ELR (cell line): Measurements from ENCODE around the gene AFG3L2.

Source experiments
- DNase-seq: peaks from one replicate; pipeline ENCODE4 v3.0.0-alpha.2; 2015; ENCODE audit warnings: low read depth

The AFG3L2 gene

DNA sequence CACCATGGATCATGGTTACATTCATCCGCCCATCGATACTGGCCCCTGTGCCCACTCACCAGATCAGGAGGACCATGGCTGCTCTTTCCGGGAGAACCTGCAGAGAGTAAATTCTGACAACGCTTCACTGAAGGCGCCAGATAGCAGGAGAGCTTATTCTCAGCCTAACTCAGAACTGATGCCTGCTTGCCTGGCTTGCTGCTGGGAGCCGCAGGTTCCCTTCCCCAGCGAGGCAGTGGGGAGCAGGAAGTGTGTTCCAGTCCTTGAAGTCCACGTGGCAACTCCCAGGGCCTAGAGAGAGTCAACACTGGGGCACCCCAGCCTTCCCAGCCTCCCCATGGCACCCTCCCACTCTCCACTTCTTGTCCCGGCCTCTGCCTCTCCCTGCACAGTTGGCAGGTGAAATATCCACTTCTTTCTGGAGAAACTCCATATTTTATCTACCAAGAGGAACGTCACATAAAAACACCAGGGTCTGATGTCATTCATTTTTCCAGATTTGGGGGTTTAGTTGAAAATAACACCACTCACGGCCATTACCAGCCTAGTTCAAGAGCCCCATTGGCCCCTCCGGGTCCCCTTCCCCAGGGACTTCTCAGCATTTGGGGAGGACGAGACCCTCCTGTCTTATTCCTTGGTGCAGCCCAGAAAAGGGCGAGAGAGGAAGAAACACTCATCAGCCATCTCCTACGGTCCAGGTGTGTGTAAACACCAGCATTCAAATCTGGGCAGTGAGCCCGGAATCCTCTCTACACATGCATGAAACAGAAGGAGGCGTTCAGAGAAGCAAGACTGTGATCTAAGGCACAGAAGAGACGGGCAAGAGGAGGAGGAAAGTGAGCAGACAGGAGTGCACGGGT, 72.4 kb downstream of the AFG3L2 start:
- DNase-seq: no peak

DNA sequence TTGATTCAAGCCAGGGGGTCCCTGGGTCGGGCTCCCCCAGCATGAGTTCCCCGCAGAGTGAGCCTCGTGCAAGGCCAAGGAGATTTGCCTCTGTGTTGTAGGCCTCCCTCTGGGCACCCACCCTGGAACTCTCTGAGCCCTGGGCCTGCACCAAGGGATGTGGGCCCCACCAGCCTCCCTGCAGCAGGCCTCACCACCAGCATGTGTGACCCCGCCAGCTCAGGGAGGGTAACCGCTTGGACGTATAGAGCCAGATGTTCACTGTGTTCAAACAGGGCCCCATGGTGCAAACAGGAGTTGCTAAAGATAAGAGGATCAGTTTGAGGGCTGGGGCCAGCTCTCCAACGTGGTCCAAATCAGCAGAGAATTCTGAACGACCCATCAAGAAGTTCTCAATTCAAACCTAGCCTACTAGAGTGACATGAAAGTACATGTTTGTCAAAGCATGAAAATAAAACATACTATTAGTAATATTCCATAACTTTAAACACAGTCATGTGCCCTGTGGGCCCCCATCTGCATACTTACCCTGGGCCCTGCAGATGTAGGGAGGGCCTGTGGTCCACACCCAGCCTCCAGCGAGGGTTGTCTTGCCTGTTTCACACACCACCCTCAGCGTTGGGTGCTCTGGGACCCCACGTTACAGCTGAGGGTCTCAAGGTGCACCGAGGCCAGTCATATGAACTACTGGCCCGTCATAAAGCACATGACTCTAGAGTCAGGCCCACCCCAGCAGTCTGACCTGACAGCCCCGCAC, 74.5 kb downstream of the AFG3L2 start:
- DNase-seq: no peak

DNA sequence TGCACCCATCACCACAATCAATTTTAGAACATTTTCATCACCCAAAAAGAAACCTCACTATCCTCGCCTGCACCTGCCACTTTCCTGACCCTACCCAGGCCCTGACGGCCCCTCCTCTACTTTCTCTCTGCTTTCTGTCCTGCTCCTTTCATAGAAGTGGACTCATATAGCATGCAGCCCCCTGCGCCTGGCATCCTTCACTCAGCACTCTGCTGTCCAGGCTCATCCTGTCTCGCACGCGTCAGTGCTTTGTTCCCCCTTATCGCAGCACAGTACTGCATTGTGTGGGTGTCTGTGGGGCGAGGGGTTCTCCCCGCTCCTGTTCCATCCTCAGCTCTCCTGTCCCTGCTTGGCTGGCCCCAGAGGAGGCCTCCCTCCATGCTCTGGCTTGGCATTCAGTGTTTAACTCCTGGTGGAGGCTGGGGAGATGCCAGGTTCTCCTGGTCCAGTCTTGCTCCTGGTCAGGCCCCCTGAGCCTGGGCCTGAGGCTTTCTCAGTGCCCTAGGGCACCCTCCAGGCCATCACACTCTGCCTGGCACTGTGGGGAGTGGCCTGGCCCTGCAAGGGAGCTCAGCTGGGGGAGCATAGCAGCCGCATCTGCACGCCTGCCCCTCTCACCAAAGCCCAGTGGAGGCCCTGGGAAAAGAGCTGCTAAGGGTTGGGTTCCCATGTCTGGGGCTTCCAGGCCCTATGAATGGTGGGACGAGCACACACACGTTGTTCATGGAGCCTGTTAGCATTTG, 75.6 kb downstream of the AFG3L2 start:
- no peak for DNase-seq

DNA sequence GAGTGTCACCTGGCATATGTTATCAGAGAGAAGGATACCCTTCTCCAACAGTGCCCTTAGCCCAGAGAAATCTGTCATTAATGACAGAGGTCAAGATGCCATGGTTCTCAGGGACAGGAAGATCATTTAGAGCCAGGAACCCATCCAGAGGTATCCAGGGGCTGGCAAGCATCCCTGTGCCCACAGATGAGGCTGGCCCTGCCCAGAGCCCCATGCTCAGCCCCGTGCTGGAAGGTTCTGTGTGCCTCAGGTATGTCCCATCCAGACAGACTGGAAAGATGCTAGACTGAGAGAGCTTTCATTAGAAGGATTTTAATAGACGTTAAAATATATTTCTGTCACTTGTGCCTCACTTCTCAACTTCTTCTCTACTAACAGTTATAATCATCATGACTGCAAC, 77.2 kb downstream of the AFG3L2 start:
- no peak for DNase-seq

DNA sequence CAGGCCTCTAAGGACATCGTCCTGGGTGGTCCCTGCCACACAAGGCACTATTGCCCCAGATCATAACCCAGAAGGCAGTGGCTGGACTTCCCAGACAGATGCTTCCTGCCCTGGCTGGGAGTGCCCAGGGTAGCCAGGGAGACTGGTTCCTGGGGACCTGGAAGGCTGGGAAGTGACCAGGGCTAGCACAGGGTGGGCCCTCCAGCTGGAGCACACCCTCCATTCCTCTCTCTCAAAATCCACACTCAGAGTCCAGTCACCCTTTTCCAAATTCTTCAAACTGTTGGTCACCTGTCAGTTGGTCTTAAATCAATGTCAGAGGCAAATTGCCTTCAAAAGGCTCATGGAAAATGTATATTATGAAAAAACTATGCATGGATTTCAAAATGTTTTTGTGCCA, 80.6 kb downstream of the AFG3L2 start:
- peak; percentile 74 for DNase-seq

DNA sequence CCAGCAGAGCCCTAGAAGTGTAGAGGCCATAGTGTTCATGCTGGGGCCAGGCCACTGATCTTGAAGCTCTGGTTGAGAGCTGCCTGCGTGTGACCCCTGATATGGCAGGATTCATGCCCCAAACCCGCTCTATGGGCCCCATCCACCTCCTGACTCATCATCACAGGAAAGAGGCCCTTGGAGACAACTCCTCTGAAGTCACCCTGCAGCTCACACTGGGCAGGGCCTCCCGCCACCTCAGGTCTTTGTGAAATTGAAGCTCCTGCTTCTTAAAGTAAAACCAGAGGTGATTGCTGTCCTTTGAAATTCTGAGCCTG, 81.0 kb downstream of the AFG3L2 start:
- DNase-seq: peak; percentile 96

DNA sequence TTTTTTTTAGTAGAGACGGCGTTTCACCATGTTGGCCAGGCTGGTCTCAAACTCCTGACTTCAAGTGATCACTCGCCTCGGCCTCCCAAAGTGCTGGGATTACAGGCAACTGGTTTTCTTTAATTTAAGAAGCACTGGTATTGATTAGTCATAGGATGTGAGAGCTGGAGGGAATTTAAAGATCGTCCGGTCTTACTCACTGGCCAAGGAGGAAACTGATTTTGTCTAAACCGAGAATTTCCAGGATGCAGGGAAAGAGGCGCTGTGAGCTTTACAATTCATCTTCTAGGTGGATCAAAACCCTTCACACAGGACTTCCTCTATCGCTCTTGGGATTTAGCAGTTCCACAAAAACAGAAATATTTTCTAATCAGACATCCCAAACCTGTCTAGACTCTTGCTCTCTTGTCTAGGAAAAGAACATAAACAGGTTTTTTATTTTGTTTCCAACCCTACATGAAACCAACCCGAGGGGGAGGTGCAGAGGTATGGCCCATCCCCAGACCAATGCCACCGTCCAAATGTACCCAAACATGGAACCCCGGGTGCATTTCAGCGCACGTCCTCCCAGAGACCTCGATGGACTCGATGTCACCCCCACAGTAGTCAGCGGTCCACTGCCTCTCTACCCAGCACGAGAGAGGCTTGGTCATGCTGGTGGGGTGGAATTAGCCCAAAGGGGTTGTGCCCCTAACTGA, 81.5 kb downstream of the AFG3L2 start:
- DNase-seq: peak; percentile 97

DNA sequence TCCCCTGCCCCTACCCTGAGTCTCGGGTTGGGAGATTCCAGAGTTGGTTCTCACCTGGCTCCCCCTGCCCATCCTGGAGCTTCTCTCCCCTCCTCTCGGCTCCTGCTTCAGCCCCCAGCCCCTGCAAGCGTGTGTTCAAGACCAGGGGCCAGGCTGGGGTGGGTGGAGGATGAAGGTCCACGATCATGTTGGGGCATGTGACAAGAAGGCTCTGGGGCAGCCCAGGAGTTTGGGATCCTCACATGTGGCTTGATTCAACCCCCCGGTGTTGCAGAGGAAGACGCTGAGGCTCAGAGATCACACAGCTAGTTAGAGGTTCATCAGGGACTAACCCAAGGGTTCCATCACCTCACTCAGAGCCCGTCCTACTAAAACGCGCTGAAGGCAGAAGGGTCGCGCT, 83.2 kb downstream of the AFG3L2 start:
- no peak for DNase-seq

DNA sequence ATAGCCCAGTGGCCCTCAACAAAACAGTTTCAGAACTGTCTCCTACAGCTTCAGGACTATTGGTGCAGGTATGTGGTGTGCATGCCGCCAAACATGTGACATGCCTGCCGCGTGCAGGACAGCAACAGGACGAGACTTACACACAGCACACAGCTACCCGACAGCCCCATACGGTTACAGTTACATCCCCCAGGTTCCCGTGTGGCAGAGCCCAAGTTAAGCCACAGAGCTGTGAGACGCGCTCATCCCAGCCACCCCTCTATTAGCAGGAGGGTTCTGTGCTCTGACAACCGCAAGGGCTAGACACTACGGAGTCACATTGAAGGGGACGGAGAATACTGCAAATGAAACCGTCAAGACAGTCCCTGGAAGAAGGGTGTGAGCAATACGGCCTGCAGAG, 85.3 kb downstream of the AFG3L2 start:
- DNase-seq: no peak

DNA sequence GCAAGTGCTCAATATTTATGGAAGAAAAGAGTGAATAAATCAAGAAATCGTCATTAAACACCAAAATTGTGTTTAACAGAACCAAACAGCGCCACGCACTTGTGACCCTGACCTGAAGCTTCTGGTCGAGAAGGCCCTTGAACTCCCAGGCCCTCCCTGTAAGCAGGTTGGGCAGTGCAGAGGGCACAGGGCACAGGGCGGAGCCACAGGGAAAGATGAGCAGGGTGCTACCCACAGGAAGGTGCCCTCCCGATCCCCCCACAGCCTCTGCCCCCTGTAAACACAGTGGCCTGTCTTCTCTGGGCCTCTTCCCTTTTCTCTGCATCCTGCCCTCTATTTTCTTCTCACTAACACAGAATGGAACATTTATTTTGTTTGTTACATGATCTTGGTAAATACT, 85.9 kb downstream of the AFG3L2 start:
- no peak for DNase-seq

DNA sequence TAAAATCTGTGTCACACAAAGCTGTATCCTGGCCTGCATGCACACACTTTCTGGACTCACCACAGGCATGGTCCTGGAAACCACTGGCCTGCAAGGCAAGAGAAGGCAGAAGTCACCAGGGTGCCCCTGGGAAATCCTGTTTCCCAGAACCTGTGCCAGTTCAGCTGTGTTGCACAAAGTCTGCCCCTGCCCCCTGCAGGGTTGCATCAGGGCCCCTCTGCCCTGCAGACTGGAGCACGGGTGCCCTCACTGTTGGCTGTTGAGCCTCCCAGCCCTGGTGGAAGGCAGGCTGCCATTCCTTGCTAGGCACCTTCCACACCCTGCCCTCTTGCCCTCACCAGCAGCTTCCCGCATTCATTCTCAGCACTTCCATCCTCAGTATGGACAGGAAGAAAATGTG, 86.9 kb downstream of the AFG3L2 start:
- DNase-seq: no peak

DNA sequence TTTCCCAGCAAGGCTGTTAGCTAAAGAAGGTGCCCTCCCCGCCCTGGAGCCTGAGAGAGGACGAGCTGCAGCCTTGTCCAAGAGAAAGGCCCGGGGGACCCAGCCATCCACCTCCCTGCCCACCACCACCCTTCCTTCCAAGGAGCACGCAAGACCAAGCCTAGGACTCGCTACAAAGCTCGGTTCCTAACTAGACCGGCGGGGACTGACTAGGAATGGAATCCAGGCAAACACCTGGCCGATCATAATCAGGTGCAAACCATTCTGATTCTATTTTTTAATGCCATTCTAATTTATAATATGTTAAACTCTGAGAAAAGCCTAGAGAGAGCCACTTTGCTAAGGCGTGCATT, 88.6 kb downstream of the AFG3L2 start:
- no peak for DNase-seq

DNA sequence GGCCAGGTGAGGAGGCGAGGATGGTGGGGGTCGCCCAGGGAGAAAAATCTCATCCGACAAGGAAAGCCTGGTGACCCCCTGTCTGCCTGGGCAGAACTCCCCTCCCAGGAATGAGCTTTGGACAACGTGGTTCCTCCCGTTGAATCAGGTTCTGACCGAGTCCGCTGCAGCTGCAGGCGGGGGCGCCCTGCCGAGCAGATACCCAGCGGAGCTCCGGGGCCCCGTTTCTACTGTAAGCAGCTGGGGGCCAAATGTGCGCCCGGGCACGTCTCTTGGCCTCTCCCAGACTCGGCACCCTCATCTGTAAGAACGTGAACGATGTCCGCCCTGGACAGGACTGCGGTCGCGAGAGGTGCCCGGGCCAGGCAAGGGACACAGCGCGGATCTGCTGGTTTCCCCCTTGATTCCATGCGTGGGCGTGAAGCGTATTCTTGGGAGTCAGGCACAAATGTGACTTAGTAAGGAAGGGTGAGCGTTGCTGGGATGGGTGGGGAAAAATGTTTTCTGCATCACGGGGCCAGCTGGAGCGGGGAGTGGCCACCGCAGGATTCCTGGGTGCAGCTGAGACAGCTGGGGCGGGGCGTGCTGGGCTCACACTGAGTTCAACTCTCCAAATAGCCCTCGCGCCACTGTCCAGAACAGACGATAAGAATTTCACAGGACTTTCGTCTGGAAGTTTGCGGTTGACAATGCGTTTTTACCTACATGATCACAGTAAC, 89.2 kb downstream of the AFG3L2 start:
- peak; percentile 98 for DNase-seq

DNA sequence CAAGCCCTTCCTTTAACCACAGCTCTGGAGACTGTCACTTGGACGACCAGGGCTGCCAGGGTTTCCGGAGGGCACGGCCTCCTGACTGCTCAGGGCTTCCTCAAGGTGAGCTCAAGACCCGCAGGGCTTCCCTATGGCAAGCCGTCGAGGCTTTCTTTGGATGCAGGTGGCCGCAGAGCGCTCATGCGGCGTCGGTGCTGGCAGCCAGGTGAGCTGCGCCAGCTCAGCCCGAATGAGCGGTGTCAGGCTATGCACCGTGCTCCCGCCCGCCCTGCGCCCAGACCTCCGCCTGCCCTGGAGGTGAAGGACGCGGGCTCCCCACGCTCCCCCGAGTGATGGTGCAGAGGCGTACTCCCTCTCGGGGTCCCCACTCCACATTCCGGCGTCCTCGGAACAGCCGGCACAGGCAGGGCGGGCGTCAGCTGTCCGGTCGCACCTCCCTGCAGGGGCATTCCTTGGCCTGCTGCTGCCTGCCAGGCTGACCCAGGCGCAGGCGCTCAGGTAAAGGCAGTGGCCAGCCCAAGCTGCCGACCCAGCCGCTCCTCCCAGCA, 89.8 kb downstream of the AFG3L2 start:
- DNase-seq: no peak

DNA sequence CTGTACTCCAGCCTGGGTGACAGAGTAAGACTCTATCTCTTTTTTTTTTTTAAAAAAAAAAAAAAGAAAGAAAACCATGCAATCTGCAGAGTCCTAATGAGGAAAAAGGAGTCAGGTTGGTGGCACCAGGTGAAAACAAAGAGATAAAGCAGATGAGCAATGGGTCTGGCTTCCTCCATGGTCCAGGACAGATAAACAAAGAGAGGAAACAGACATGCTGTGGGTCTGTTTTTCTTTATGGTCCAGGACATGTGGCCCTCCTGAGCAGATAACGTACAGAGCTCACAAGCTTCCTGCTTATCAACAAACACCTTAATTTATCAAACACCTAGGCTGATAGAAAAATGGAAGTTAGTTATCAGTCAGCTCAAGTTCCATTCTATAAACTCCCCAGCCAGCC, 93.4 kb downstream of the AFG3L2 start:
- no peak for DNase-seq

DNA sequence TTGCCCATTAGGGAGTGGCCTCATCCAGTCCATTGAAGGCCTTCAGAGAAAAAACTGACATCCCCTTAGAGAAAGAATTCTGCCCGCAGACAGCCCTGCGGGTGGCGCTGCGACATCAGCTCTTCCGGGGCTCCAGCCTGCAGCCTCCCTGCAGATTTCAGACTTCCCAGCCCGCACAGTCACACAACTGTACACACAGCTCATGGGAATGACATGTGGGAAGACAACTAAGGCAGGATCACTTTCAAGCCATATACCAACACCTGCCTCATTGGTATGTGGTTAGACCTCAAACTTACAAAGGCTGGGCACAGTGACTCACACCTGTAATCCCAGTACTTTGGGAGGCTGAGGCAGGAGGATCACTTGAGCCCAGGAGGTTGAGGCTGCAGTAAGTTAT, 93.8 kb downstream of the AFG3L2 start:
- peak; percentile 87 for DNase-seq

DNA sequence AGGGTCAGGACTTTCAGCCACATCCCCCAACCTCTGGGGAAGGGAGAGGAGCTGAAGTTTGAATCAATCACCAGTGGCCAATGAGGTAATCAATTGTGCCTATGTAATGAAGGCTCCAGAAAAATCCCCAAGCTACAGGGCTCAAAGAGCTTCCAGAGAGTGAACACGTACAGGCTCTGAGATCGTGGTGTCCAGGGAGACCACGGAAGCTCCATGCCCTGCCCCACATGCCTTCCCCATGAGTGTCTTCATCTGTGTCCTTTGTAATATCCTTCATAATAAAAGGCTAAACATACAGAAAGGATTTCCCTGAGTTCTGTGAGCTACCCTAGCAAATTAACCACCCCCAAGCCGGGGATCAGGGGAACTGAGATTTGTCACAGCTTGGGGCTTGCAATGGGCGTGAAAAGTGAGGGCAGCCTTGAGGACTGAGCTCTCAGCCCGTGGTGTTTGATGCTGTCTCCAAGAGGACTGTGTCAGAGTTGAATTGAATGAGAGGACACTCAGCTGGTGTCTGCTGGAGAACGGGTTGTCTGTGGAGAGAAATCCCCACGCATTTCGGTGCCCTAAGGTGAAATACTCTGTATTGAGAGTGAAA, 94.5 kb downstream of the AFG3L2 start:
- DNase-seq: peak; percentile 96

DNA sequence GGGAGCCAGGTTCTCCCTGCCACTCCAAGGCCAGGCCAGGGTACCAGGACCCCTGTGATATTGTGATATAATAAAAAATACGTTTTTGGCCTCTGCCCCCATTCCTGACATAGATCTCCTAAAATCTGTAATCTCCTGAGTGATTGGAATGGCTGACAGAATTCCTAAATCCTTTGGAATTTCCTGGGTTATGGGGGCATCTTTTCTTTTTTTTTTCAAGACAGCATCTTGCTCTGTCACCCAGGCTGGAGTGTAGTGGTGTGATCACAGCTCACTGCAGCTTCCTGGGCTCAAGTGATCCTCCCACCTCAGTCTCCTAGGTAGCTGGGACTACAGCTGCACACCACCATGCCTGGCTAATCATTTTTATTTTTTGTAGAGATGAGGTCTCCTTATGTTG, 95.2 kb downstream of the AFG3L2 start:
- peak; percentile 34 for DNase-seq

DNA sequence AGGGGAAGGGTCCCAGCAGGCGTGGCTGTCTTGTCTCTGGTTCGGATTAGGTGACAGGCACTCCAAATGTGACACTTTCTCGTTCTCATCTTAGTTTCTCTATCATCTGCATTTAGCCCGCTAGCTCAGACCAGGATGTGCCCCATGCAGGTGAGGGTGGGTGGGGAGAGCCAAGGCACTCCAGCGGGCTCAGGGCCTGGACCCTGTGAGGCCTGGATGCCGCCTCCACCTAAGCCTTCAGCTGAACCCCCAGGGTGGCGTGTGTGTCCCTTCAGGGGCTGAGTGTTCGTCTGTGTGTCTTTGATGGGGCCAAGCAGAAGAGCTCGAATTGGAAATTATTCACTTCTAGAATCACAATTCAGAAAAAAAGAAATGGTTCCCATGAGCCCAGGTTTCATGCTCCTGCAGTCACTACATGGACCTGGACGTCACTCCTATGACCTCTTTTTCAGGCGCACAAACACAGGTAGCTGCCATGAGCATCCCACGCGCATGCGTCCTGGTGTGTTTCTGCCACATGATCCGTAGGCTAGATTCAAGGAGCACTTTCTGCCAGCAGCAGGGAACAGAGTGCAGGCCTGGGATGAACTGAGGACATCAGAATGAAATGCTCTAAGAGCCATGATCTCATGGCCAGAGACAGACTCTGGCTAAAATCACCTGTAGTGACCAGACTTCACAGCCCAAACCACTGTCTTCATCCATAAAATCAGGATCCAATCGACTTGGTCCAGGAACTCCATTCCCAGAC, 97.1 kb downstream of the AFG3L2 start:
- no peak for DNase-seq
